HepG2 (cell line): ENCODE results near the gene GSTP1. TPM values are rescaled to one million over a fixed set of nuclear protein-coding genes. Genes with fewer than 3 reads are reported as not detected.
A peak's percentile ranks its signal among the peaks of the same experiment; 100 is the strongest.

Experiments used
- KDM5B ChIP-seq: sonication (generic); formaldehyde crosslinking; IDR thresholded peaks from 2 replicates; pipeline ENCODE4 v1.4.0; 2020; ENCODE audit warnings: missing genetic modification reagents, mild to moderate bottlenecking, borderline replicate concordance
- LCORL ChIP-seq, 2 experiments: fragments of 450-650 bp in 1 of 2; sonication (generic) in 1 of 2; formaldehyde crosslinking in 1 of 2; IDR thresholded peaks; 2 replicates each; pipeline versions ENCODE4 v1.5.0 to v1.6.1; 2017 to 2020; ENCODE audit warnings: antibody characterized with exemption in 1 of 2, missing genetic modification reagents in 1 of 2
- RARA ChIP-seq: IDR thresholded peaks from 2 replicates; pipeline ENCODE4 v1.6.1; 2016; ENCODE audit warnings: missing genetic modification reagents, missing compliant biosample characterization
- ZBTB20 ChIP-seq: sonication (generic); formaldehyde crosslinking; IDR thresholded peaks from 2 replicates; pipeline ENCODE4 v1.8.1; 2023; ENCODE audit warnings: missing genetic modification reagents, low read depth, mild to moderate bottlenecking, borderline replicate concordance
- ZNF17 ChIP-seq: sonication (generic); formaldehyde crosslinking; IDR thresholded peaks from 2 replicates; pipeline ENCODE4 v1.5.0; 2020; ENCODE audit warnings: mild to moderate bottlenecking, missing genetic modification reagents
- ZNF253 ChIP-seq: sonication (generic); formaldehyde crosslinking; IDR thresholded peaks from 2 replicates; pipeline ENCODE4 v1.8.0; 2022; ENCODE audit warnings: mild to moderate bottlenecking, missing genetic modification reagents, borderline replicate concordance
- ZSCAN25 ChIP-seq: sonication (generic); formaldehyde crosslinking; IDR thresholded peaks from 2 replicates; pipeline ENCODE4 v1.8.0; 2022; ENCODE audit warnings: mild to moderate bottlenecking, missing genetic modification reagents
- polyA plus RNA-seq, 8 experiments: library from polyadenylated mRNA; depleted of rRNA in 3 of 8; stranded (reverse) in 7 of 8; unstranded in 1 of 8; fragments of >200 nt; fragmentation: Illumina TruSeq in 4 of 8; extraction: Trizol in 4 of 8; gene quantifications; 2 replicates each; pipeline versions ENCODE4 v1.2.1 to v1.2.3, GENCODE V29; 2011 to 2016; ENCODE audit warnings: low read depth in 4 of 8, missing spikeins in 1 of 8, mixed read lengths in 1 of 8; ENCODE audit not compliant: insufficient read depth in 1 of 8
- total RNA-seq, 5 experiments: library from RNA; depleted of rRNA; stranded (reverse); fragments of >200 nt; fragmentation: Illumina TruSeq; extraction: Trizol; gene quantifications; 2 replicates each; pipeline ENCODE4 v1.2.3, GENCODE V29; 2016; ENCODE audit warnings: low read depth in 1 of 5
- TF ChIP-seq, protein P1 (sequence below): sonication (generic); formaldehyde crosslinking; IDR thresholded peaks from 2 replicates; pipeline ENCODE4 v1.5.0; 2020; ENCODE audit warnings: mild to moderate bottlenecking, missing genetic modification reagents, moderate library complexity
- TF ChIP-seq, protein P2 (sequence below): sonication (generic); formaldehyde crosslinking; IDR thresholded peaks from 2 replicates; pipeline ENCODE4 v1.5.1; 2020; ENCODE audit warnings: mild to moderate bottlenecking, missing genetic modification reagents, moderate library complexity
- TF ChIP-seq, protein P3 (sequence below): sonication (generic); formaldehyde crosslinking; IDR thresholded peaks from 2 replicates; pipeline ENCODE4 v1.4.0; 2020; ENCODE audit warnings: mild to moderate bottlenecking, missing genetic modification reagents
- TF ChIP-seq, protein P4 (sequence below): IDR thresholded peaks from 2 replicates; pipeline ENCODE4 v1.6.1; 2016; ENCODE audit warnings: low read depth
- TF ChIP-seq, protein P5 (sequence below): IDR thresholded peaks from 2 replicates; pipeline ENCODE4 v1.4.0; 2020; ENCODE audit warnings: mild to moderate bottlenecking, missing genetic modification reagents

The GSTP1 gene
- total and polyA plus RNA-seq, 2 of the 13 experiments (the other 11 are each of a cell fraction or from before 2014, with no cell fraction given) = not detected

DNA sequence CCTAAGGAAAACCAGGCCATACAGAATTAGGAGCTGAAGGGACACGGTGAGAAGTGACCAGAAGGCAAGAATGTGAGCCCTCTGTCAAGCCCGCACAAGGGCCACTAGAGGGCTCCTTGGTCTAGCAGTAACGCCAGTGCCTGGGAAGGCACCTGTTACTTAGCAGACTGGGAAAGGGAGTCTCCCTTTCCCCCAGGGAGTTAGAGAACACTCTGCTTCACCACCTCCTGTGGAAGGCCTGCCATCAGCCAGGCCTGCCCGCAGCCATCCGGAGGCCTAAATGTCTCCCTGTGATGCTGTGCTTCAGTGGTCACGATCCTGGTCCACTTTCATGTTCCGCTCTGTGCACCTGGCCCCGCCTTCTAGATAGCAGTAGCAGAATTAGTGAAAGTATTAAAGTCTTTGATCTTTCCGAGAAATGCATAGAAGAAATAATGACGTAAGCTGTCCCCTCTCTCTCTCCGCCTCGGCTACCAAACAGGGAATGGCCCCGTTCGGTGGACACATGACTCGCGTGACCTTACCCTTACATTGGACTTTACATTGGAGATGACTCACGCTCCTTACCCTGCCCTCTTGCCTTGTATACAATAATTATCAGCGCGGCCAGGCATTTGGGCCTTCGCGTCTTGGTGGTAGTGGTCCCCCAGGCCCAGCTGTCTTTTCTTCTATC is 10.7 kb upstream of the GSTP1 start (continued):
- TF ChIP-seq ZSCAN25 (CRISPR knock-in tag) = no peak
- TF ChIP-seq ZBTB20 (CRISPR knock-in tag) = peak; percentile 64; the same call in 1 of the 2 replicates
- TF ChIP-seq, protein P1, sequence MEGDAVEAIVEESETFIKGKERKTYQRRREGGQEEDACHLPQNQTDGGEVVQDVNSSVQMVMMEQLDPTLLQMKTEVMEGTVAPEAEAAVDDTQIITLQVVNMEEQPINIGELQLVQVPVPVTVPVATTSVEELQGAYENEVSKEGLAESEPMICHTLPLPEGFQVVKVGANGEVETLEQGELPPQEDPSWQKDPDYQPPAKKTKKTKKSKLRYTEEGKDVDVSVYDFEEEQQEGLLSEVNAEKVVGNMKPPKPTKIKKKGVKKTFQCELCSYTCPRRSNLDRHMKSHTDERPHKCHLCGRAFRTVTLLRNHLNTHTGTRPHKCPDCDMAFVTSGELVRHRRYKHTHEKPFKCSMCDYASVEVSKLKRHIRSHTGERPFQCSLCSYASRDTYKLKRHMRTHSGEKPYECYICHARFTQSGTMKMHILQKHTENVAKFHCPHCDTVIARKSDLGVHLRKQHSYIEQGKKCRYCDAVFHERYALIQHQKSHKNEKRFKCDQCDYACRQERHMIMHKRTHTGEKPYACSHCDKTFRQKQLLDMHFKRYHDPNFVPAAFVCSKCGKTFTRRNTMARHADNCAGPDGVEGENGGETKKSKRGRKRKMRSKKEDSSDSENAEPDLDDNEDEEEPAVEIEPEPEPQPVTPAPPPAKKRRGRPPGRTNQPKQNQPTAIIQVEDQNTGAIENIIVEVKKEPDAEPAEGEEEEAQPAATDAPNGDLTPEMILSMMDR (CRISPR knock-in tag) = peak; percentile 92
- TF ChIP-seq, protein P2, sequence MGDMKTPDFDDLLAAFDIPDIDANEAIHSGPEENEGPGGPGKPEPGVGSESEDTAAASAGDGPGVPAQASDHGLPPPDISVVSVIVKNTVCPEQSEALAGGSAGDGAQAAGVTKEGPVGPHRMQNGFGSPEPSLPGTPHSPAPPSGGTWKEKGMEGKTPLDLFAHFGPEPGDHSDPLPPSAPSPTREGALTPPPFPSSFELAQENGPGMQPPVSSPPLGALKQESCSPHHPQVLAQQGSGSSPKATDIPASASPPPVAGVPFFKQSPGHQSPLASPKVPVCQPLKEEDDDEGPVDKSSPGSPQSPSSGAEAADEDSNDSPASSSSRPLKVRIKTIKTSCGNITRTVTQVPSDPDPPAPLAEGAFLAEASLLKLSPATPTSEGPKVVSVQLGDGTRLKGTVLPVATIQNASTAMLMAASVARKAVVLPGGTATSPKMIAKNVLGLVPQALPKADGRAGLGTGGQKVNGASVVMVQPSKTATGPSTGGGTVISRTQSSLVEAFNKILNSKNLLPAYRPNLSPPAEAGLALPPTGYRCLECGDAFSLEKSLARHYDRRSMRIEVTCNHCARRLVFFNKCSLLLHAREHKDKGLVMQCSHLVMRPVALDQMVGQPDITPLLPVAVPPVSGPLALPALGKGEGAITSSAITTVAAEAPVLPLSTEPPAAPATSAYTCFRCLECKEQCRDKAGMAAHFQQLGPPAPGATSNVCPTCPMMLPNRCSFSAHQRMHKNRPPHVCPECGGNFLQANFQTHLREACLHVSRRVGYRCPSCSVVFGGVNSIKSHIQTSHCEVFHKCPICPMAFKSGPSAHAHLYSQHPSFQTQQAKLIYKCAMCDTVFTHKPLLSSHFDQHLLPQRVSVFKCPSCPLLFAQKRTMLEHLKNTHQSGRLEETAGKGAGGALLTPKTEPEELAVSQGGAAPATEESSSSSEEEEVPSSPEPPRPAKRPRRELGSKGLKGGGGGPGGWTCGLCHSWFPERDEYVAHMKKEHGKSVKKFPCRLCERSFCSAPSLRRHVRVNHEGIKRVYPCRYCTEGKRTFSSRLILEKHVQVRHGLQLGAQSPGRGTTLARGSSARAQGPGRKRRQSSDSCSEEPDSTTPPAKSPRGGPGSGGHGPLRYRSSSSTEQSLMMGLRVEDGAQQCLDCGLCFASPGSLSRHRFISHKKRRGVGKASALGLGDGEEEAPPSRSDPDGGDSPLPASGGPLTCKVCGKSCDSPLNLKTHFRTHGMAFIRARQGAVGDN (CRISPR knock-in tag) = peak; percentile 35
- TF ChIP-seq RARA (CRISPR knock-in tag) = peak; percentile 39; the same call in 1 of the 2 replicates
- TF ChIP-seq, protein P3, sequence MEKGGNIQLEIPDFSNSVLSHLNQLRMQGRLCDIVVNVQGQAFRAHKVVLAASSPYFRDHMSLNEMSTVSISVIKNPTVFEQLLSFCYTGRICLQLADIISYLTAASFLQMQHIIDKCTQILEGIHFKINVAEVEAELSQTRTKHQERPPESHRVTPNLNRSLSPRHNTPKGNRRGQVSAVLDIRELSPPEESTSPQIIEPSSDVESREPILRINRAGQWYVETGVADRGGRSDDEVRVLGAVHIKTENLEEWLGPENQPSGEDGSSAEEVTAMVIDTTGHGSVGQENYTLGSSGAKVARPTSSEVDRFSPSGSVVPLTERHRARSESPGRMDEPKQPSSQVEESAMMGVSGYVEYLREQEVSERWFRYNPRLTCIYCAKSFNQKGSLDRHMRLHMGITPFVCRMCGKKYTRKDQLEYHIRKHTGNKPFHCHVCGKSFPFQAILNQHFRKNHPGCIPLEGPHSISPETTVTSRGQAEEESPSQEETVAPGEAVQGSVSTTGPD = 0 out of 2 replicates have a peak, but pooled peaks have one; percentile 32
- TF ChIP-seq ZNF253 (CRISPR knock-in tag) = no peak
- TF ChIP-seq, protein P4, sequence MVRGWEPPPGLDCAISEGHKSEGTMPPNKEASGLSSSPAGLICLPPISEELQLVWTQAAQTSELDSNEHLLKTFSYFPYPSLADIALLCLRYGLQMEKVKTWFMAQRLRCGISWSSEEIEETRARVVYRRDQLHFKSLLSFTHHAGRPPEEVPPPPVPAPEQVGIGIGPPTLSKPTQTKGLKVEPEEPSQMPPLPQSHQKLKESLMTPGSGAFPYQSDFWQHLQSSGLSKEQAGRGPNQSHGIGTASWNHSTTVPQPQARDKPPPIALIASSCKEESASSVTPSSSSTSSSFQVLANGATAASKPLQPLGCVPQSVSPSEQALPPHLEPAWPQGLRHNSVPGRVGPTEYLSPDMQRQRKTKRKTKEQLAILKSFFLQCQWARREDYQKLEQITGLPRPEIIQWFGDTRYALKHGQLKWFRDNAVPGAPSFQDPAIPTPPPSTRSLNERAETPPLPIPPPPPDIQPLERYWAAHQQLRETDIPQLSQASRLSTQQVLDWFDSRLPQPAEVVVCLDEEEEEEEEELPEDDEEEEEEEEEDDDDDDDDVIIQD = 0 out of 2 replicates have a peak, but pooled peaks have one; percentile 16
- TF ChIP-seq, protein P5, sequence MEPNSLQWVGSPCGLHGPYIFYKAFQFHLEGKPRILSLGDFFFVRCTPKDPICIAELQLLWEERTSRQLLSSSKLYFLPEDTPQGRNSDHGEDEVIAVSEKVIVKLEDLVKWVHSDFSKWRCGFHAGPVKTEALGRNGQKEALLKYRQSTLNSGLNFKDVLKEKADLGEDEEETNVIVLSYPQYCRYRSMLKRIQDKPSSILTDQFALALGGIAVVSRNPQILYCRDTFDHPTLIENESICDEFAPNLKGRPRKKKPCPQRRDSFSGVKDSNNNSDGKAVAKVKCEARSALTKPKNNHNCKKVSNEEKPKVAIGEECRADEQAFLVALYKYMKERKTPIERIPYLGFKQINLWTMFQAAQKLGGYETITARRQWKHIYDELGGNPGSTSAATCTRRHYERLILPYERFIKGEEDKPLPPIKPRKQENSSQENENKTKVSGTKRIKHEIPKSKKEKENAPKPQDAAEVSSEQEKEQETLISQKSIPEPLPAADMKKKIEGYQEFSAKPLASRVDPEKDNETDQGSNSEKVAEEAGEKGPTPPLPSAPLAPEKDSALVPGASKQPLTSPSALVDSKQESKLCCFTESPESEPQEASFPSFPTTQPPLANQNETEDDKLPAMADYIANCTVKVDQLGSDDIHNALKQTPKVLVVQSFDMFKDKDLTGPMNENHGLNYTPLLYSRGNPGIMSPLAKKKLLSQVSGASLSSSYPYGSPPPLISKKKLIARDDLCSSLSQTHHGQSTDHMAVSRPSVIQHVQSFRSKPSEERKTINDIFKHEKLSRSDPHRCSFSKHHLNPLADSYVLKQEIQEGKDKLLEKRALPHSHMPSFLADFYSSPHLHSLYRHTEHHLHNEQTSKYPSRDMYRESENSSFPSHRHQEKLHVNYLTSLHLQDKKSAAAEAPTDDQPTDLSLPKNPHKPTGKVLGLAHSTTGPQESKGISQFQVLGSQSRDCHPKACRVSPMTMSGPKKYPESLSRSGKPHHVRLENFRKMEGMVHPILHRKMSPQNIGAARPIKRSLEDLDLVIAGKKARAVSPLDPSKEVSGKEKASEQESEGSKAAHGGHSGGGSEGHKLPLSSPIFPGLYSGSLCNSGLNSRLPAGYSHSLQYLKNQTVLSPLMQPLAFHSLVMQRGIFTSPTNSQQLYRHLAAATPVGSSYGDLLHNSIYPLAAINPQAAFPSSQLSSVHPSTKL = peak; percentile 68
- no peak for TF ChIP-seq LCORL (IDR thresholded peaks at IDR 0.05)
- 0 out of 2 replicates have a peak, but pooled peaks have one; percentile 27 for TF ChIP-seq LCORL (CRISPR knock-in tag; IDR thresholded peaks at IDR 0.05)
- no peak for TF ChIP-seq ZNF17
- 0 out of 2 replicates have a peak, but pooled peaks have one; percentile 38 for TF ChIP-seq KDM5B (CRISPR knock-in tag)
